ENCODE results near the gene NCLN. TPM values are rescaled to one million over a fixed set of nuclear protein-coding genes. Genes with fewer than 3 reads are reported as not detected.

NCLN gene
- total RNA-seq, 1 donor from 2014 or later: 54.6 TPM

GRCh38 chr19:3251229-3251628 is 65.5 kb downstream of the NCLN start:
- Mint-ChIP-seq H3K9me3 (ENCODE audit: low read depth) (peaks cover 3% of the 10 kb centered on the region), H3K27me3 (peaks cover 19% of the 10 kb centered on the region), H3K4me1 (ENCODE audit: low read depth) (no peaks in the 10 kb centered on the region), H3K4me3 (ENCODE audit: low read depth) (no peak overlapping the region), H3K36me3 (ENCODE audit: insufficient read depth) (no peaks in the 10 kb centered on the region), H3K27ac (no peak overlapping the region)
- DNase-seq (ENCODE audit: low spot score, unreplicated experiment): no peak
- TF ChIP-seq CTCF (IDR thresholded peaks at IDR 0.05; ENCODE audit: unreplicated experiment): no peak

GRCh38 chr19:3252650-3253049 is 66.9 kb downstream of the NCLN start:
- H3K4me3 Mint-ChIP-seq (ENCODE audit: low read depth): no peak overlapping the region
- H3K27me3 Mint-ChIP-seq: peaks cover 21% of the 10 kb centered on the region
- no peak for DNase-seq (ENCODE audit: low spot score, unreplicated experiment)
- TF ChIP-seq CTCF (IDR thresholded peaks at IDR 0.05; ENCODE audit: unreplicated experiment): no peak
- no peaks in the 10 kb centered on the region for H3K36me3 Mint-ChIP-seq (ENCODE audit: insufficient read depth)
- no peaks in the 10 kb centered on the region for H3K4me1 Mint-ChIP-seq (ENCODE audit: low read depth)
- no peak overlapping the region for H3K27ac Mint-ChIP-seq
- H3K9me3 Mint-ChIP-seq (ENCODE audit: low read depth): peaks cover 3% of the 10 kb centered on the region

GRCh38 chr19:3253270-3253669 is 67.5 kb downstream of the NCLN start:
- Mint-ChIP-seq H3K9me3 (ENCODE audit: low read depth) (peaks cover 3% of the 10 kb centered on the region), H3K36me3 (ENCODE audit: insufficient read depth) (no peaks in the 10 kb centered on the region), H3K27ac (no peak overlapping the region), H3K4me3 (ENCODE audit: low read depth) (no peak overlapping the region), H3K4me1 (ENCODE audit: low read depth) (no peaks in the 10 kb centered on the region), H3K27me3 (peaks cover 21% of the 10 kb centered on the region)
- no peak for TF ChIP-seq CTCF (IDR thresholded peaks at IDR 0.05; ENCODE audit: unreplicated experiment)
- DNase-seq (ENCODE audit: low spot score, unreplicated experiment): no peak

- H3K27ac Mint-ChIP-seq: no peak overlapping the region
- peaks cover 21% of the 10 kb centered on the region for H3K27me3 Mint-ChIP-seq
- H3K4me3 Mint-ChIP-seq (ENCODE audit: low read depth): no peak overlapping the region
- H3K4me1 Mint-ChIP-seq (ENCODE audit: low read depth): no peaks in the 10 kb centered on the region
- H3K36me3 Mint-ChIP-seq (ENCODE audit: insufficient read depth): no peaks in the 10 kb centered on the region
- TF ChIP-seq CTCF (IDR thresholded peaks at IDR 0.05; ENCODE audit: unreplicated experiment): no peak
- DNase-seq (ENCODE audit: low spot score, unreplicated experiment): no peak
- peaks cover 3% of the 10 kb centered on the region for H3K9me3 Mint-ChIP-seq (ENCODE audit: low read depth)
These were observed 68.8 kb downstream of the NCLN start for GRCh38 chr19:3254520-3254919.

GRCh38 chr19:3257071-3257470 is 71.3 kb downstream of the NCLN start:
- Mint-ChIP-seq H3K4me3 (ENCODE audit: low read depth) (no peak overlapping the region), H3K9me3 (ENCODE audit: low read depth) (no peaks in the 10 kb centered on the region), H3K4me1 (ENCODE audit: low read depth) (no peaks in the 10 kb centered on the region), H3K36me3 (ENCODE audit: insufficient read depth) (no peaks in the 10 kb centered on the region), H3K27ac (no peak overlapping the region), H3K27me3 (peaks cover 24% of the 10 kb centered on the region)
- no peak for DNase-seq (ENCODE audit: low spot score, unreplicated experiment)
- no peak for TF ChIP-seq CTCF (IDR thresholded peaks at IDR 0.05; ENCODE audit: unreplicated experiment)

Other genes starting within 250 kb of the NCLN start
- 6.3 and 7.1 TPM in 2 replicates for gene ZNF77, start 241.0 kb upstream of the NCLN start, total RNA-seq
- gene TLE6, start 208.4 kb upstream of the NCLN start, total RNA-seq: 18.4 and 21.0 TPM in 2 replicates
- 147 and 160 TPM in 2 replicates for gene TLE2, start 156.7 kb upstream of the NCLN start, total RNA-seq
- gene TLE5, start 123.4 kb upstream of the NCLN start, total RNA-seq: 469 and 507 TPM in 2 replicates
- 37.9 and 39.5 TPM in 2 replicates for gene GNA11, start 91.6 kb upstream of the NCLN start, total RNA-seq
- not detected in 2 replicates for gene GNA15, start 49.9 kb upstream of the NCLN start, total RNA-seq
- gene S1PR4, start 7.2 kb upstream of the NCLN start, total RNA-seq: not detected in 2 replicates
- 1.6 and 1.7 TPM in 2 replicates for gene CELF5, start 38.7 kb downstream of the NCLN start, total RNA-seq
- gene NFIC, start 180.7 kb downstream of the NCLN start, total RNA-seq: 4.5 and 6.8 TPM in 2 replicates

Data from progenitor cell of endocrine pancreas (in vitro differentiated cells).